ENCODE measurements around the gene EIF5B.

DNA sequence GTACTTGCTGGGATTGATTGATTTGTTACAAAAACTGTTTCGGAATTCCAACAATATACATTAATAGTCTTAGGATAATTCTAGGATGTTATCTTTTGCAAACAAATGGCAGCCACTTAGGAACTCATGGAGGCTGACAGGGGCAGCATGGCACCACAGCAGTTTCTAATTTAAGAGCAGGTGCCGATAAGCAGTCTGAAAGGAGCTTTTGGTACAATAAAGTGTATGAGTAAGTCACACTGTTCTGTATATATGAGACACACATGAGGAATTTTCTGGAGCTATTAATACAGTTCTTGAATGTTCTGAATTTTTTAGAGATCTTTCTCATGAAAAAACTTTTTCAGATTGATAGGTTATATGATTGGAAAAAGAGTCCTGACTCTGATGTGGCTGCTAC, 52.2 kb downstream of the EIF5B start:
- TF ChIP-seq, protein P1, sequence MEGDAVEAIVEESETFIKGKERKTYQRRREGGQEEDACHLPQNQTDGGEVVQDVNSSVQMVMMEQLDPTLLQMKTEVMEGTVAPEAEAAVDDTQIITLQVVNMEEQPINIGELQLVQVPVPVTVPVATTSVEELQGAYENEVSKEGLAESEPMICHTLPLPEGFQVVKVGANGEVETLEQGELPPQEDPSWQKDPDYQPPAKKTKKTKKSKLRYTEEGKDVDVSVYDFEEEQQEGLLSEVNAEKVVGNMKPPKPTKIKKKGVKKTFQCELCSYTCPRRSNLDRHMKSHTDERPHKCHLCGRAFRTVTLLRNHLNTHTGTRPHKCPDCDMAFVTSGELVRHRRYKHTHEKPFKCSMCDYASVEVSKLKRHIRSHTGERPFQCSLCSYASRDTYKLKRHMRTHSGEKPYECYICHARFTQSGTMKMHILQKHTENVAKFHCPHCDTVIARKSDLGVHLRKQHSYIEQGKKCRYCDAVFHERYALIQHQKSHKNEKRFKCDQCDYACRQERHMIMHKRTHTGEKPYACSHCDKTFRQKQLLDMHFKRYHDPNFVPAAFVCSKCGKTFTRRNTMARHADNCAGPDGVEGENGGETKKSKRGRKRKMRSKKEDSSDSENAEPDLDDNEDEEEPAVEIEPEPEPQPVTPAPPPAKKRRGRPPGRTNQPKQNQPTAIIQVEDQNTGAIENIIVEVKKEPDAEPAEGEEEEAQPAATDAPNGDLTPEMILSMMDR (IDR thresholded peaks at IDR 0.05; ENCODE audit: poor library complexity, severe bottlenecking) = no peak
- no peak for TF ChIP-seq POLR2AphosphoS5 (IDR thresholded peaks at IDR 0.05)
- TF ChIP-seq EP300 (conservative IDR thresholded peaks at IDR 0.05; ENCODE audit: poor library complexity, severe bottlenecking) = no peak
- no peak for TF ChIP-seq SMC3 (conservative IDR thresholded peaks at IDR 0.05; ENCODE audit: poor library complexity)
- TF ChIP-seq, protein P2, sequence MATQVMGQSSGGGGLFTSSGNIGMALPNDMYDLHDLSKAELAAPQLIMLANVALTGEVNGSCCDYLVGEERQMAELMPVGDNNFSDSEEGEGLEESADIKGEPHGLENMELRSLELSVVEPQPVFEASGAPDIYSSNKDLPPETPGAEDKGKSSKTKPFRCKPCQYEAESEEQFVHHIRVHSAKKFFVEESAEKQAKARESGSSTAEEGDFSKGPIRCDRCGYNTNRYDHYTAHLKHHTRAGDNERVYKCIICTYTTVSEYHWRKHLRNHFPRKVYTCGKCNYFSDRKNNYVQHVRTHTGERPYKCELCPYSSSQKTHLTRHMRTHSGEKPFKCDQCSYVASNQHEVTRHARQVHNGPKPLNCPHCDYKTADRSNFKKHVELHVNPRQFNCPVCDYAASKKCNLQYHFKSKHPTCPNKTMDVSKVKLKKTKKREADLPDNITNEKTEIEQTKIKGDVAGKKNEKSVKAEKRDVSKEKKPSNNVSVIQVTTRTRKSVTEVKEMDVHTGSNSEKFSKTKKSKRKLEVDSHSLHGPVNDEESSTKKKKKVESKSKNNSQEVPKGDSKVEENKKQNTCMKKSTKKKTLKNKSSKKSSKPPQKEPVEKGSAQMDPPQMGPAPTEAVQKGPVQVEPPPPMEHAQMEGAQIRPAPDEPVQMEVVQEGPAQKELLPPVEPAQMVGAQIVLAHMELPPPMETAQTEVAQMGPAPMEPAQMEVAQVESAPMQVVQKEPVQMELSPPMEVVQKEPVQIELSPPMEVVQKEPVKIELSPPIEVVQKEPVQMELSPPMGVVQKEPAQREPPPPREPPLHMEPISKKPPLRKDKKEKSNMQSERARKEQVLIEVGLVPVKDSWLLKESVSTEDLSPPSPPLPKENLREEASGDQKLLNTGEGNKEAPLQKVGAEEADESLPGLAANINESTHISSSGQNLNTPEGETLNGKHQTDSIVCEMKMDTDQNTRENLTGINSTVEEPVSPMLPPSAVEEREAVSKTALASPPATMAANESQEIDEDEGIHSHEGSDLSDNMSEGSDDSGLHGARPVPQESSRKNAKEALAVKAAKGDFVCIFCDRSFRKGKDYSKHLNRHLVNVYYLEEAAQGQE (IDR thresholded peaks at IDR 0.05; ENCODE audit: borderline replicate concordance) = no peak
